Activated naive CD4-positive, alpha-beta T cell treated with anti-CD3 and anti-CD28 coated beads, Interleukin-2, amount 50 U/mL, for 72 hours (primary cell): ENCODE data around the gene OGG1. TPM values are rescaled to one million over a fixed set of nuclear protein-coding genes. Genes with fewer than 3 reads are reported as not detected.
A peak's percentile ranks its signal among the peaks of the same experiment; 100 is the strongest.

Experiments used
- ATAC-seq, 2 donors: fragments of 150-1000 bp; cut with Tn5 transposase; 2 replicates each; pipeline ENCODE4 v1.10.0; 2021; ENCODE audit warnings: mild to moderate bottlenecking in 2 of 2, moderate library complexity in 2 of 2
- DNase-seq, 2 donors: peaks; one replicate each; pipeline ENCODE4 v3.0.0; 2021 to 2022; ENCODE audit warnings: low spot score in 2 of 2
- H3K27ac Mint-ChIP-seq, 2 donors: one replicate each; pipeline ENCODE4 v1.8.0; 2022; ENCODE audit warnings: mild to moderate bottlenecking in 2 of 2, mixed read lengths in 2 of 2
- H3K36me3 Mint-ChIP-seq, 2 donors: one replicate each; pipeline ENCODE4 v1.8.0; 2022; ENCODE audit warnings: mixed read lengths in 2 of 2
- H3K9me3 Mint-ChIP-seq, 2 donors: one replicate each; pipeline ENCODE4 v1.8.0; 2022; ENCODE audit warnings: mixed read lengths in 2 of 2
- total RNA-seq, 2 donors: library from RNA; stranded (reverse); gene quantifications; one replicate each; pipeline ENCODE4 v1.2.3, GENCODE V29; 2022

The OGG1 gene
- total RNA-seq, 2 donors from 2014 or later, result 34.8 to 58.0 TPM

DNA sequence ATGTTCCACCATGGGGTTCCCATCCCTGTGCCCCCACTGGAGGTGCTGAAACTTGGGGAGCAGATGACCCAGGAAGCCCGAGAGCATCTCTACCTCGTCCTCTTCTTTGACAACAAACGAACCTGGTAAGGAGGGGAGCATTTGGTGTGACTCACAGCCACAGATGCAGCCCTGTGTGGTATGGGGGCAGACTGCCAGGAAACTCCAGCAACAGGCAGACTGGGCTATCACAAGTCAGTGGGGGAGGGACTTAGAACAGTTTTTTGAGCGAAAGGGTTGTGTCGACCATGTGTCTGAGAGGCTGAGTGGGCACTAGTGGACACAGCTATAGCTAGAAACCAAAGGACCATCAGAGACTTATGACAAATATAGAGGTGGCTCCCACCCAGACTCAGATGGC lies 3.4 kb upstream of the OGG1 start:
- ATAC-seq, result no peak
- H3K9me3 Mint-ChIP-seq, result no peaks in the 10 kb centered on the region
- H3K36me3 Mint-ChIP-seq, result peaks cover 23% of the 10 kb centered on the region in 2 donors
- peak overlapping the region; percentile 21 to 44 for H3K27ac Mint-ChIP-seq
- no peak for DNase-seq

DNA sequence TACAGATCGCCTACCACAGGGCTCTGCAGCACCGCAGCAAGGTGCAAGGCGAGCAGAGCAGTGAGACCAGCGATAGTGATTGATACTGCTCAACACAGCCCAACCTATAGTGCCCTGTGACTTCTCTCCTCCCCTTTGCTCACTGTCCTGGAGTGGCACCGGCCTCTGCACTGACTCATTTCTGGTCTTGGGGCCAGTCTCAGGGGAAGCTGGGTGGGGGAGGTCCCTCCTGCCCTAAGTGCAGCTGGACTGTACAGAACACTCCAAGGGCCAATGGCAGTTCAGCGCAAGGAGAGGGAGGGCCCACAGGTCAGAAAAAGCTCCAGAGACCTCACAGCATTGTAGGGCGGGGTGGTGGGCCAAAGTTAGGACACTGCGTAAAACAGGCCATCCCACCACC lies 2.5 kb upstream of the OGG1 start:
- H3K36me3 Mint-ChIP-seq, result peaks cover 31 to 33% of the 10 kb centered on the region in 2 donors
- ATAC-seq (peak in 1 of 2 donors; percentile 26), DNase-seq (no peak)
- no peaks in the 10 kb centered on the region for H3K9me3 Mint-ChIP-seq
- H3K27ac Mint-ChIP-seq, result peak overlapping the region; percentile 21 to 44

DNA sequence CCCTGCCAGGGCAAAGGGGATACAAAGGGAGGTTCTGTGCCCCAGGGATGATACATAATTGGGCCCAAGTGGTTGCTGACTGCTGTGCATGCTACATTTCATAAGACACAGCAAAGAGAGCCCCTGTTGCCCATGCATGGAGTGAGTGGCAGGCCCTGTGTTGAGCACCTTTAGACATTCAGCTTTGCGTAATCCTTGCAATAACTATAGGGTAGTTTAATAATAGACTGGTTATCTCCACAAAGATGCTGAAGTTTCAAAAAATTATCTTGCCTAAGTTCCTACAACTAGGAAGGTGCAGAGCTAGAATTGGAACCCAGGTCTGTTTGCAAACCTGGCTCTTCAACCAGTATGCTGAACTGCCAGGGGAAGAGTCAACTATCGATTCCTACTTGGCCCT lies 1.7 kb upstream of the OGG1 start:
- no peaks in the 10 kb centered on the region for H3K9me3 Mint-ChIP-seq
- peaks cover 31 to 33% of the 10 kb centered on the region in 2 donors for H3K36me3 Mint-ChIP-seq
- ATAC-seq (no peak), DNase-seq (no peak)
- H3K27ac Mint-ChIP-seq, result peak overlapping the region in 1 of 2 donors; percentile 37

DNA sequence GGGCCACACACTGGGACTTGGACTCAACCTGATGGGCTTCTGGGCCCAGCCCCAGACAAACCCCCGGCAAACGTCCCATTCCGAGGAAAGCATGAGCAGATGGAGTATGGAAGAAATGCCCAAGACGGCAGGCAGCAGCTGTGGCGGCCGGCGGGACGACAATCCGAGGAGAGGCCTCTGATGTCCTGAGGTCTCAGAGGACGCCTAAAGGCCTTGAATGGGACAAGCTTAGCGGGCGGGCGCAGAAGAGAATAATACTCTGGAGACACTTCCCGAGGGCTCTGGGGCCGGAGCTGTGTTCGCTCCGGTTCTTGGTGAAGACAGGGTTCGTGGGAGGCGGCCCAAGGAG lies 482 bp upstream of the OGG1 start:
- DNase-seq, result no peak

DNA sequence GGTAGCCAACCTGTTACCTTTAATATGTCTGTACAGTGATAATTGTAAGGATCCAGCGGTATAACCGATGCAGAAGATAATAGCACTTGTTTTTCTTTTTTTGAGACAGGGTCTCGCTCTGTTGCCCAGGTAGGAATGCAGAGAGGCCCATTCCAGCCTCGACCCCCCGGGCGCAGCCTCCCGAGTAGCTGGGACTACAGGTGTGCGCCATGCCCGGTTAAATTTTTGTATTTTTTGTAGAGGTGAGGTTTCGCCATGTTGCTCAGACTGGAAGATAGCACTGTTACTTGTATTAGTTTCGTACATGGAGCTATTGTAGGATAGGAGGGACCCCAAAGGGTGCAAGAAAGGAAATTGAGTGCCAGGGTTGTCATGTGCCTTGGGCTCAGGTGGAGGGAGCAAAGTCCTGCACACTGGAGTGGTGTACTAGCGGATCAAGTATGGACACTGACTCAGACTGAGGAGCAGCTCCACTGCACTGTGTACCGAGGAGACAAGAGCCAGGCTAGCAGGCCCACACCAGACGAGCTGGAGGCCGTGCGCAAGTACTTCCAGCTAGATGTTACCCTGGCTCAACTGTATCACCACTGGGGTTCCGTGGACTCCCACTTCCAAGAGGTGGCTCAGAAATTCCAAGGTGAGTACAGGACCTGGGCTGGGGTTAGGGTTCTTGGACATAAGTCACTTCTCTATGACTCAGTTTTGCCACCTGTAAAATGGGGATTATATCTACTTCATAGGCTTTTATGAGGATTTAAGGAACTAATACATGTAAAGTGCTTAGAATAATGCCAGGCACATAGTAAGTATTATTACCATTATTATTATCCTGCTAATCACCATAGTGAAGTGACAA lies 1.0 kb downstream of the OGG1 start:
- Mint-ChIP-seq H3K27ac (peak overlapping the region; percentile 87 to 95), H3K9me3 (no peaks in the 10 kb centered on the region), H3K36me3 (peaks cover 24 to 32% of the 10 kb centered on the region in 2 donors)
- DNase-seq, result no peak
- ATAC-seq, result no peak

More for the DNA sequence above, 482 bp upstream of the OGG1 start:
- Mint-ChIP-seq H3K36me3 (peaks cover 31% of the 10 kb centered on the region in 2 donors), H3K9me3 (no peaks in the 10 kb centered on the region), H3K27ac (peak overlapping the region; percentile 87 to 95)
- ATAC-seq, result no peak

DNA sequence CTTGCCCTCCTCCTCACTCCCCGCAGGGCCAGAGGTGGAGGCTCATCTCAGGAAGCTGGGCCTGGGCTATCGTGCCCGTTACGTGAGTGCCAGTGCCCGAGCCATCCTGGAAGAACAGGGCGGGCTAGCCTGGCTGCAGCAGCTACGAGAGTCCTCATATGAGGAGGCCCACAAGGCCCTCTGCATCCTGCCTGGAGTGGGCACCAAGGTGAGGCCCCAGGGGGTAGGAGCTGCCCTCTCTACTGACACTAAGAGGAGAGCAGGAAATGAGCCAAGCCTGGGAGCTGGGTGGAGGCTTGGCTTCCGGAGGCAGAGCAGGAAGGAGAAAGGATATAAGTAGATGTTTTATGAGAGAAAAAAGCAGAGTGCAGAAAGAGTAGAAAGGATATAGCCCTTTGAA lies 4.9 kb downstream of the OGG1 start:
- Mint-ChIP-seq H3K36me3 (peaks cover 28 to 46% of the 10 kb centered on the region in 2 donors), H3K9me3 (no peaks in the 10 kb centered on the region), H3K27ac (peak overlapping the region; percentile 18 to 64)
- no peak for ATAC-seq
- DNase-seq, result no peak

DNA sequence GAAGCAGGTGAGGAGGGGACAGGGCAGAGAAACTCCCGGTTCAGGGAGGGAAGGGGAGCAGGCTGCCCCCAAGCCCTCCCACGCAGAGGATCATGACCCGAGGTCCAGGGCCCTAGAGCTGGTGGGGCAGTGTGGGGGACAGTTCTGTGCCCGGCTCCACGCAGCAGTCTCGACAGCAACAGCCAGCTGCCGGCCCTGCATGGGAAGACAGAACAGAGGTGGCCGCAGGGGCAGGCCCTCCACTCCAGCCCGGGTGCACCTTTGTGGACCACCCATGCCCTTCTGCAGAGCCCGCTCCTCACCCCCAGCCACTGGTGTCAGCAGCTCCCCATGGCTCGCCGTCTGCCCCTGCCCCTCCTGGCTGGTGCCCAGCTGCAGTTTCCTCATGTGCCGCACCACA lies 7.7 kb downstream of the OGG1 start:
- Mint-ChIP-seq H3K27ac (peak overlapping the region in 1 of 2 donors; percentile 82), H3K9me3 (no peaks in the 10 kb centered on the region), H3K36me3 (peaks cover 24 to 34% of the 10 kb centered on the region in 2 donors)
- ATAC-seq (no peak), DNase-seq (no peak)

DNA sequence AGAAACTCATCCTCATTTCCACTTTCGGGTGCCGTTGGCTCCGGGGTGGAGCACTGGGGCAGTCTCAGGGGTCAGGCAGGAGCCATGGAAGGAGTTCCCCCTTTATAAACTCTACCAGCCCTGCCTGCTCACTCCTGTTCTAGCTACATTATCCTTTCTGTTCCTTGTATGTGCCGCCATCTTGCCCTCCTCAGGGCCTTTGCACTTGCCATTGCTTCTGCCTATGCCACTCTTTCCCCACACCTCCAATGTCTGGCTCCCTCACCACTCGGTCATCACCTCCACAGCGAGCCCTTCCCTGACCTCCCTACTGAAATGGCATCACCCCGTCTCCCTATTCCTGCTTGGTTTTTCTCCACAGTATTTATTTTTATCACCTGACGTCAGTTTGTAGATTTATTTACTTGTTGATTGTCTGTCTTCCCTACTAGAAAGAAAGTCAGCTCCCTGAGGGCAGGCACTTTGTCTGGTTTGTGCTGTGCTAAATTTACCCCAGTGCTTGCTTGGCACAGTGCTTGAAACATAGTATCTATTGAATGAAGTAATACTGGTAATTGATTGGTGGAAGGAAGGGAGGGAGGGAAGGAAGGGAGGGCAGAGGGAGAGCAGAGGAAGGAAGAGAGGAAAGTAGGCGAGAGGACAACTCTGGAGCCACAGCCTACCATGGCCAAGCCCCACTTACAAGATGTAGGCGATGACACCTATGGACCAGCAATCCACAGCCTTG lies 11.2 kb downstream of the OGG1 start:
- Mint-ChIP-seq H3K9me3 (no peaks in the 10 kb centered on the region), H3K27ac (peak overlapping the region; percentile 2 to 62), H3K36me3 (peaks cover 26 to 31% of the 10 kb centered on the region in 2 donors)
- no peak for ATAC-seq
- no peak for DNase-seq

DNA sequence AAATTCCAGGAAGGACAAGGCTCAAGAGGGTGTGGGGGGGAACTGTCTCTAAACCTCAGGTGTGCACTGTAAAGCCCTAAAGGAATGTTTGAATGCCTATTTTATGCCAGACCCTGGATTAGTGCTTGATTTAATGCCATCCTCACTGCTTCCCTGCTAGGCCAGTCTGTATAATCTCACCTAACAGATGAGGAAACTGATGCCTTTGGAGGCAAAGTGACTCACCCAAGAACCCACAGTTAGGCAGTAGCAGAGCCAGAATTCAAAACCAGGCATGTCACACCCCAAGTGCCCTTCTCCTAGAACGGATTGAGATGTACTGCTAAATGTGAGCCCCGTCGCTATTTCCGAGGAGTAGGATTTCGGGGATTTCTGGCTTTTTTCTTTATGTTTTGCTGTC lies 12.2 kb downstream of the OGG1 start:
- peaks cover 18 to 31% of the 10 kb centered on the region in 2 donors for H3K36me3 Mint-ChIP-seq
- no peak for DNase-seq
- ATAC-seq, result peak in 1 of 2 donors; percentile 65
- no peaks in the 10 kb centered on the region for H3K9me3 Mint-ChIP-seq
- no peak overlapping the region for H3K27ac Mint-ChIP-seq

DNA sequence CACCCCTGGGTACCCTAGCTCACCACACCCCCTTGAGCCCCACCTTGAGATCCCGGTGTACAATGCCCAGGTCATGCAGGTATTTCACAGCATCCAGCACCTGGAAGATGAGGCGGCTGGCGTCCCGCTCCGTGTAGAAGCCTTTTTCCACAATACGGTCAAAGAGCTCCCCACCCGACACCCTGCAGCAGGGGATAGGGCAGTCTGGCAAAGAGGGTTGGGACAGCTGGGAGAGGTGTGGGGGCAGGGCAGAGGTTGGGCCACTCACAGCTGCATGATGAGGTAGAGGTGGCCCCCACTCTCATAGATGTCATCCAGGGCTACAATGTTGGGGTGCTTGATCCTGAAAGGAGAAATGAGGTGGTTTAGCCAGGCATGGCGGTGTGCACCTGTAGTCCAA lies 13.1 kb downstream of the OGG1 start:
- peak overlapping the region in 1 of 2 donors; percentile 83 for H3K27ac Mint-ChIP-seq
- ATAC-seq (no peak), DNase-seq (no peak)
- no peaks in the 10 kb centered on the region for H3K9me3 Mint-ChIP-seq
- peaks cover 18 to 31% of the 10 kb centered on the region in 2 donors for H3K36me3 Mint-ChIP-seq

DNA sequence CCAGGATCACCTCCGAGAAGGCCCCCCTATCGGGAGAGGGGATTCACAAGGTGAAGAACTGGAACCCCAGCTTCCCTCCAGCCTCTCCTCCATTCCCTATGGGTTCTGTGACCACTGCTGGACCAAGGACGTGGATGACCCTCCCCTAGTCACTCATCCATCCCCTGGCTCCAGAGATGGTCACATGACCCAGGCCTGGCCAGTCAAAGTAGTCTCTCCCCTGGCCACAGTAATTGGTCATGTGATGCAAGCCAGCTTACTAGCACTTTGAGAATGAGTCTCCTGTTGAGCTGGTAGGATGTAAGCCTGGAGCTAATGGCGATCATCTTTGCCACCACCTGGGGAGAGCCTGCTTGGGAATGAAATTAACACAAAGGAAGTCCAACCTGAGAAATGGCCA lies 16.1 kb downstream of the OGG1 start:
- ATAC-seq (no peak), DNase-seq (no peak)
- Mint-ChIP-seq H3K9me3 (no peaks in the 10 kb centered on the region), H3K27ac (peak overlapping the region in 1 of 2 donors; percentile 36), H3K36me3 (peaks cover 11 to 12% of the 10 kb centered on the region in 2 donors)

DNA sequence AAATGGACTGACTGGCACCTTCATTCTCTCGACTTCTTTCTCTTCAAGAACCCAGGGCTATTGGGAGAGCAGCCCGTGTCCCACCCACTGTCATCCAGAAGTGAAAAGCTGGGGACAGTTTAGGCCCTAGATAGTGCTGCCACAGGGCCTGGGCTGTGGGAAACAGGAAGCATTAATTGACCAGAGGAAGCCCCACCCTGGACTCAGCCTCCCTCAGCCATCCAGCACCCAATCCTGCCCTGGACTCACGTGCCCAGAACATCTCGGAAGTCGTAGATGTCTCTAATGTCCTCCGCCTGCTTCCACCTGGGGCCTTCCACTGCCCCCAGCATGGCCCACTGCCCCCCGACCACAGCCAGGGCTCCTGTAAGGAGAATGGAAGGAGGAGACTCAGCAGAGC lies 17.7 kb downstream of the OGG1 start:
- ATAC-seq (no peak), DNase-seq (no peak)
- Mint-ChIP-seq H3K36me3 (peaks cover 7 to 8% of the 10 kb centered on the region in 2 donors), H3K9me3 (no peaks in the 10 kb centered on the region), H3K27ac (peak overlapping the region in 1 of 2 donors; percentile 65)

DNA sequence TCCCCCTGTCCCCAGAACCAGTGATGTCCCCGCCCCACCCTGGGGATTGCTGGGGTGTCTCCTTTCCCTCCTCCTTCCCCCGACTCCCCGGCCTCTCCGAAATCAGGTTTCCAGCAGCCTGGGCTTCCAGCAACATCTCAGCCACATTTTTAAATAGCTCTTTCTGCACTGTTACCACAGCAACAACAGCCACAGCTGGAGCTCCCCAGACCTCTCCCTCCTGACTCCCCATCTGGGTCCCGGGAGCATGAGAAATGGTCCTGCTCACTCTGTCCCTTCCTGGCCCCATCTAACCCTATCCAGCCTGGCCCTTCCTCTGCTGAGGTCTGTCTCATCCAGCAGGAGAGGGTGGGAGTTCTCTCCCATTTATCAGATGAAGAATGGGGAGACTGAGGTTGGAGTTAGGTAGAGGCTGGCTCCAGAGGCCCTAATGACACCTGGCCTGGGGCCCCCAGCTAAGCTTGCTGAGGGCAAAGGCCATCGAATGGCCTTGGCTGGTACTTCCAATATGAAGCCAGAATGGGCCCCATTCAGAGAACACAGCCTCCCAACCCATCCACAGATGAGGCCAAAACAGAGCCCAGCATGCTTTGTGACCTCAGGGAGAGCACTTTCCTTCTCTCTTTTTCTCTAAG lies 18.5 kb downstream of the OGG1 start:
- Mint-ChIP-seq H3K27ac (peak overlapping the region; percentile 65 to 81), H3K9me3 (no peaks in the 10 kb centered on the region), H3K36me3 (peaks cover 7 to 8% of the 10 kb centered on the region in 2 donors)
- ATAC-seq (no peak), DNase-seq (no peak)

DNA sequence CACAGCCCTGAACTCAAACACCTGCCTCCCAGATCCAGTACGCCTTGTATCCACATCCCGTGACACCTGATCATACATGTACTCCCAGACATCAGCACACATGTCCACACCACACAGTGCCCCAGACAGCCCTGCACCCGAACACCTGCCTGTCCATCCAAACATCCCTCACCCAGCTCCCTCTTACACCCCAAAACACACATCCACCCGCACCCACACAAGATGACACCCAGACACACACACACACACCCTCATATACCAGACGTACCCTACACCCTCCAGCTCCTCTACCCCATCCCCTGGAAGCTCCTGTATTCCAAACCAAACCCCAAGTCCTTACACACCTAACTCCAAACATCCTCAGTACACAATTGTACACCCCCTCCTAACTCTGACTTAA lies 19.3 kb downstream of the OGG1 start:
- DNase-seq (no peak), ATAC-seq (no peak)
- Mint-ChIP-seq H3K36me3 (peaks cover 7 to 8% of the 10 kb centered on the region in 2 donors), H3K9me3 (no peaks in the 10 kb centered on the region), H3K27ac (peak overlapping the region; percentile 18 to 42)

DNA sequence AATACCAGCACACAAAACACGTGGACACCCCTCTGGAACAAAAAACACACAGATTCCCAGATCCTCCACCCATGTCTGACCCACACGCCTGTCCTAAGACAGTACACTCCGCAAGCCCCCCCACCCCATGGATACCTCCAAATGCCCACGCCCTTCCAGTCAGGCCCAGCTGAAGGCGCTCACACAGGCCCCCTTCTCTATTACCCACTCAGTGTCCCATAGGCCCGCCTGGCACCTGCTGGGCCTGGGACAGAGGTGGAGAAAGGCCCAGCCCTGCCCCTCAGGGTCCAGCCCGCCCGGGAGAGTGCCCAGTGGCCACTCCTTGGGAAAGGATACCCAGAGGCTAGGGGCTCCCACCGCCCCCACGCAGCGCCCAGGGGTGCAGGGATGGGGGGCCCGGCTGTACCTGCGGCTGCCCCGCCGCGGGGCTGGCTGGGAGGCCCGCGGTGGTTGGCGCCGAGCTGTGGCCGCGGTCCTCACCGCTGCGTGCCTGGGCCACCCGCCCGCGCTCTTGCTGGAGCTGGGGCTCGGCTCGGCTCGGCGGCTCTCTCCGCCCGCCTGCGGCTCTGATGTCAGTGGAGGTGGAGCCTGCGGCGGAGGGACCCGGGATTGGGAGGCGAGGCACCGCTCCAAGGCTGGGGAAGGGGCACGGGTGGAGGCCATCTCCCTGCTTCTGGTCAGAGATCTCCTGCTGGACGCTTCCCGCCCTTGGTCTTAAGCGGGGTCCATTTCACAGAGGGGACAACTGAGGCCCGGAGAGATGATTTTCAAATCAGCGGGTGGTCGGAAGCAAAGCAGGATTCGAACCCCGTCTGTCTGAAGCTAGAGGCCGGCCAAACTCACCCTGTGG lies 19.9 kb downstream of the OGG1 start, which contains the start of gene CAMK1:
TSS of gene CAMK1 (minus strand) at position 522 of the 850 bp plus-strand sequence. CDS start 2,198 bp downstream, outside the sequence.
- H3K36me3 Mint-ChIP-seq, result peaks cover 7 to 8% of the 10 kb centered on the region in 2 donors
- H3K9me3 Mint-ChIP-seq, result no peaks in the 10 kb centered on the region
- DNase-seq, result peak; percentile 73 to 75

DNA sequence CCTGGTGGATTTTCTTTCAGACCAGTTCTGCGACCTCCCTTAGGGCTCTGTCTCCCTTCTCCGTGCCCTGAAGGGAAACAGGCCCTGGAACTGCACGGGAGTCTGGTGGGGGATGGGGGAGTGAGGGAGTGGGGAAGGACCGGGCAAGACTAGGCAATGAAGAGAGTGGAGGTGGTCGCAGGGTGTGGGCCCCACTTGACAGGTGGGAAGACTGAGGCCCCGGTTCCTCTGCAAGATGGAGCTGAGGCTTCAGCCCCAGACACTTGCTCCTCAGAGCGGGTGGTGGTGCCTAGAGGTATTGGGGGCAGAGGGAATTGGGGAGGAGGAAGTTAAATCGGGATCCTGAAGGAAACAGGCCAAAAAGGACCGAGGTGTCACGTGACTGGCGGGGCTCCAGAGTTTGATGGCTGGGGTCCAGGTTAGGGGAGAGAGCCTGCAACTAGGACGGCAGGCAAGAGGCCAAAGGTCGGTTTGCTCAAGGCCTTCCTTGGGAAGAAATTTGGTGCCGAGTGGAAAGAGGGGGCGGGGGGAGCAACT lies 20.6 kb downstream of the OGG1 start:
- DNase-seq (no peak), ATAC-seq (no peak)
- H3K36me3 Mint-ChIP-seq, result peaks cover under 1 to 8% of the 10 kb centered on the region in 2 donors
- H3K9me3 Mint-ChIP-seq, result no peaks in the 10 kb centered on the region
- H3K27ac Mint-ChIP-seq, result peak overlapping the region; percentile 42 to 44

More for the DNA sequence above, 19.9 kb downstream of the OGG1 start, which contains the start of gene CAMK1:
- peak; percentile 93 to 96 for ATAC-seq
- H3K27ac Mint-ChIP-seq, result peak within 1 kb of the TSS; percentile 42 to 44
